Neural progenitor cell (in vitro differentiated cells): ENCODE results near the gene CDC42.

Experiments
- CTCF ChIP-seq: fragments of 200-600 bp; sonication (generic); IDR thresholded peaks from 2 replicates; pipeline ENCODE4 v1.5.1; 2017; ENCODE audit warnings: antibody characterized with exemption, mild to moderate bottlenecking
- EZH2 ChIP-seq: fragments of 200-600 bp; sonication (generic); IDR thresholded peaks from 2 replicates; pipeline ENCODE4 v1.6.1; 2017; ENCODE audit warnings: antibody characterized with exemption, mild to moderate bottlenecking, moderate library complexity
- EZH2phosphoT487 ChIP-seq: fragments of 200-600 bp; sonication (generic); IDR thresholded peaks from 2 replicates; pipeline ENCODE4 v1.6.1; 2017; ENCODE audit warnings: antibody characterized with exemption

GRCh38 chr1:22038036-22038435 lies 14.5 kb upstream of the CDC42 start:
- TF ChIP-seq CTCF = no peak
- TF ChIP-seq EZH2phosphoT487 = no peak
- TF ChIP-seq EZH2 = no peak
